Activated T-cell treated with anti-CD3 and anti-CD28 coated beads, Interleukin-2, amount 50 U/mL, for 4 hours (primary cell): Measurements from ENCODE around the gene DENND5B. TPM values are rescaled to one million over a fixed set of nuclear protein-coding genes. Genes with fewer than 3 reads are reported as not detected.
"Not testable (repeated sequence)": the region's sequence is repeated elsewhere in the genome, so short reads cannot be mapped to it uniquely, and the experiment has no call there.

Experiments used
- ATAC-seq, 2 donors: fragments of 200-7000 bp; cut with Tn5 transposase; one replicate each; pipeline ENCODE4 v1.10.0; 2021
- DNase-seq: peaks from one replicate; pipeline ENCODE4 v3.0.0-alpha.2; 2020
- H3K27me3 Mint-ChIP-seq: one replicate; pipeline ENCODE4 v1.8.0; 2021; ENCODE audit warnings: low read depth, mixed read lengths
- H3K36me3 Mint-ChIP-seq: one replicate; pipeline ENCODE4 v1.8.0; 2022; ENCODE audit warnings: mixed read lengths; ENCODE audit not compliant: insufficient read depth
- H3K4me1 Mint-ChIP-seq: one replicate; pipeline ENCODE4 v1.8.0; 2021; ENCODE audit warnings: low read depth, mixed read lengths
- H3K4me3 Mint-ChIP-seq: one replicate; pipeline ENCODE4 v1.8.0; 2021; ENCODE audit warnings: mild to moderate bottlenecking, moderate library complexity, mixed read lengths
- H3K9me3 Mint-ChIP-seq: one replicate; pipeline ENCODE4 v1.8.0; 2021; ENCODE audit warnings: mixed read lengths
- total RNA-seq, 3 donors: library from RNA; stranded (reverse); gene quantifications; one replicate each; pipeline ENCODE4 v1.2.1, GENCODE V29; 2021

The DENND5B gene
- total RNA-seq, 3 donors from 2014 or later = 0.10 to 0.33 (median 0.29) TPM

GRCh38 chr12:31583878-31584277 lies 7.1 kb downstream of the DENND5B start:
- ATAC-seq (no peak), DNase-seq (no peak)
- Mint-ChIP-seq H3K9me3 (no peaks in the 10 kb centered on the region), H3K27me3 (peaks cover 34% of the 10 kb centered on the region), H3K4me1 (no peaks in the 10 kb centered on the region), H3K4me3 (no peak overlapping the region), H3K36me3 (no peaks in the 10 kb centered on the region)

GRCh38 chr12:31582155-31582554 lies 8.8 kb downstream of the DENND5B start:
- ATAC-seq (no peak), DNase-seq (no peak)
- no peaks in the 10 kb centered on the region for H3K36me3 Mint-ChIP-seq
- H3K4me1 Mint-ChIP-seq = no peaks in the 10 kb centered on the region
- H3K4me3 Mint-ChIP-seq = no peak overlapping the region
- peaks cover 20% of the 10 kb centered on the region for H3K27me3 Mint-ChIP-seq
- H3K9me3 Mint-ChIP-seq = no peaks in the 10 kb centered on the region

- ATAC-seq = no peak
- H3K27me3 Mint-ChIP-seq = peaks cover 13% of the 10 kb centered on the region
- no peaks in the 10 kb centered on the region for H3K36me3 Mint-ChIP-seq
- no peak overlapping the region for H3K4me3 Mint-ChIP-seq
- H3K9me3 Mint-ChIP-seq = no peaks in the 10 kb centered on the region
- no peaks in the 10 kb centered on the region for H3K4me1 Mint-ChIP-seq
- DNase-seq = no peak
Observed at GRCh38 chr12:31578632-31579031, 12.3 kb downstream of the DENND5B start.

- ATAC-seq = no peak
- Mint-ChIP-seq H3K36me3 (no peaks in the 10 kb centered on the region), H3K27me3 (peaks cover 3% of the 10 kb centered on the region), H3K4me1 (no peaks in the 10 kb centered on the region), H3K4me3 (no peak overlapping the region), H3K9me3 (no peaks in the 10 kb centered on the region)
- no peak for DNase-seq
Observed at GRCh38 chr12:31574803-31575575, 15.9 kb downstream of the DENND5B start.

GRCh38 chr12:31574367-31574766 lies 16.6 kb downstream of the DENND5B start:
- not testable (repeated sequence) for ATAC-seq, H3K4me3 Mint-ChIP-seq, H3K4me1 Mint-ChIP-seq, H3K9me3 Mint-ChIP-seq, H3K27me3 Mint-ChIP-seq, DNase-seq, H3K36me3 Mint-ChIP-seq

- H3K27me3 Mint-ChIP-seq = peaks cover 6% of the 10 kb centered on the region
- no peaks in the 10 kb centered on the region for H3K4me1 Mint-ChIP-seq
- no peak for ATAC-seq
- H3K36me3 Mint-ChIP-seq = no peaks in the 10 kb centered on the region
- no peak overlapping the region for H3K4me3 Mint-ChIP-seq
- no peaks in the 10 kb centered on the region for H3K9me3 Mint-ChIP-seq
- no peak for DNase-seq
Observed at GRCh38 chr12:31572900-31573600, 17.9 kb downstream of the DENND5B start.

- Mint-ChIP-seq H3K27me3 (peaks cover 9% of the 10 kb centered on the region), H3K4me1 (no peaks in the 10 kb centered on the region), H3K36me3 (no peaks in the 10 kb centered on the region), H3K4me3 (no peak overlapping the region), H3K9me3 (no peaks in the 10 kb centered on the region)
- DNase-seq (no peak), ATAC-seq (no peak)
Observed at GRCh38 chr12:31570880-31571279, 20.1 kb downstream of the DENND5B start.

- not testable (repeated sequence) for H3K4me3 Mint-ChIP-seq, H3K9me3 Mint-ChIP-seq, DNase-seq, H3K4me1 Mint-ChIP-seq, ATAC-seq, H3K36me3 Mint-ChIP-seq
- H3K27me3 Mint-ChIP-seq = peaks cover 13% of the 10 kb centered on the region
Observed at GRCh38 chr12:31569517-31569916, 21.4 kb downstream of the DENND5B start.

- ATAC-seq = no peak
- no peaks in the 10 kb centered on the region for H3K9me3 Mint-ChIP-seq
- no peak overlapping the region for H3K4me3 Mint-ChIP-seq
- no peak for DNase-seq
- peaks cover 13% of the 10 kb centered on the region for H3K27me3 Mint-ChIP-seq
- no peaks in the 10 kb centered on the region for H3K4me1 Mint-ChIP-seq
- H3K36me3 Mint-ChIP-seq = no peaks in the 10 kb centered on the region
Observed at GRCh38 chr12:31568498-31568897, 22.4 kb downstream of the DENND5B start.

- Mint-ChIP-seq H3K9me3 (no peaks in the 10 kb centered on the region), H3K27me3 (peaks cover 13% of the 10 kb centered on the region), H3K36me3 (no peaks in the 10 kb centered on the region), H3K4me3 (no peak overlapping the region), H3K4me1 (no peaks in the 10 kb centered on the region)
- ATAC-seq (no peak), DNase-seq (no peak)
Observed at GRCh38 chr12:31567029-31567428, 23.9 kb downstream of the DENND5B start.

- Mint-ChIP-seq H3K36me3 (no peaks in the 10 kb centered on the region), H3K27me3 (peaks cover 13% of the 10 kb centered on the region), H3K9me3 (no peaks in the 10 kb centered on the region), H3K4me3 (no peak overlapping the region), H3K4me1 (no peaks in the 10 kb centered on the region)
- DNase-seq (no peak), ATAC-seq (no peak)
Observed at GRCh38 chr12:31566547-31566946, 24.4 kb downstream of the DENND5B start.

GRCh38 chr12:31562594-31563328 lies 28.2 kb downstream of the DENND5B start:
- Mint-ChIP-seq H3K4me3 (no peak overlapping the region), H3K27me3 (peaks cover 24% of the 10 kb centered on the region), H3K4me1 (no peaks in the 10 kb centered on the region), H3K9me3 (no peaks in the 10 kb centered on the region), H3K36me3 (no peaks in the 10 kb centered on the region)
- ATAC-seq (no peak), DNase-seq (no peak)

- H3K36me3 Mint-ChIP-seq = no peaks in the 10 kb centered on the region
- DNase-seq = no peak
- no peak overlapping the region for H3K4me3 Mint-ChIP-seq
- no peak for ATAC-seq
- no peaks in the 10 kb centered on the region for H3K4me1 Mint-ChIP-seq
- H3K27me3 Mint-ChIP-seq = peaks cover 24% of the 10 kb centered on the region
- no peaks in the 10 kb centered on the region for H3K9me3 Mint-ChIP-seq
Observed at GRCh38 chr12:31560516-31560915, 30.4 kb downstream of the DENND5B start.

- no peaks in the 10 kb centered on the region for H3K4me1 Mint-ChIP-seq
- H3K36me3 Mint-ChIP-seq = no peaks in the 10 kb centered on the region
- H3K4me3 Mint-ChIP-seq = no peak overlapping the region
- no peak for DNase-seq
- H3K9me3 Mint-ChIP-seq = no peaks in the 10 kb centered on the region
- peaks cover 25% of the 10 kb centered on the region for H3K27me3 Mint-ChIP-seq
- ATAC-seq = no peak
Observed at GRCh38 chr12:31558521-31558920, 32.4 kb downstream of the DENND5B start.
